Stimulated activated CD8-positive, alpha-beta memory T cell treated with anti-CD3 and anti-CD28 coated beads, Interleukin-4, amount 100 ng/mL, for 48 hours (primary cell): Measurements from ENCODE around the gene TNRC18.
"Not testable (repeated sequence)": the region's sequence is repeated elsewhere in the genome, so short reads cannot be mapped to it uniquely, and the experiment has no call there.

Source experiments
- DNase-seq: peaks from one replicate; pipeline ENCODE4 v3.0.0-alpha.2; 2020

Gene TNRC18

GRCh38 chr7:5370454-5371353, 52.9 kb downstream of the TNRC18 start:
- DNase-seq = no peak

- DNase-seq = no peak
Observed at GRCh38 chr7:5367661-5368060, 56.0 kb downstream of the TNRC18 start.

- DNase-seq = peak; percentile 62
Observed at GRCh38 chr7:5365976-5366625, 57.5 kb downstream of the TNRC18 start.

GRCh38 chr7:5363729-5364128, 59.9 kb downstream of the TNRC18 start:
- no peak for DNase-seq

- no peak for DNase-seq
Observed at GRCh38 chr7:5362466-5362865, 61.2 kb downstream of the TNRC18 start.

GRCh38 chr7:5361446-5362127, 62.0 kb downstream of the TNRC18 start:
- DNase-seq = no peak

- DNase-seq = no peak
Observed at GRCh38 chr7:5360971-5361370, 62.7 kb downstream of the TNRC18 start.

GRCh38 chr7:5360451-5360850, 63.2 kb downstream of the TNRC18 start:
- no peak for DNase-seq

GRCh38 chr7:5360021-5360420, 63.6 kb downstream of the TNRC18 start:
- DNase-seq = not testable (repeated sequence)

- no peak for DNase-seq
Observed at GRCh38 chr7:5359344-5359743, 64.3 kb downstream of the TNRC18 start.

- DNase-seq = no peak
Observed at GRCh38 chr7:5357951-5358350, 65.7 kb downstream of the TNRC18 start.

GRCh38 chr7:5356751-5357119, 66.9 kb downstream of the TNRC18 start:
- no peak for DNase-seq

- no peak for DNase-seq
Observed at GRCh38 chr7:5354460-5355232, 69.0 kb downstream of the TNRC18 start.

- no peak for DNase-seq
Observed at GRCh38 chr7:5352440-5353010, 71.1 kb downstream of the TNRC18 start.

GRCh38 chr7:5351507-5352265, 71.9 kb downstream of the TNRC18 start:
- no peak for DNase-seq

- no peak for DNase-seq
Observed at GRCh38 chr7:5350600-5351385, 72.8 kb downstream of the TNRC18 start.

GRCh38 chr7:5350174-5350463, 73.5 kb downstream of the TNRC18 start:
- DNase-seq = no peak

- DNase-seq = no peak
Observed at GRCh38 chr7:5349437-5350173, 74.0 kb downstream of the TNRC18 start.

- DNase-seq = no peak
Observed at GRCh38 chr7:5349005-5349380, 74.6 kb downstream of the TNRC18 start.
